ENCODE data around the gene CFAP97D2. TPM values are rescaled to one million over a fixed set of nuclear protein-coding genes. Genes with fewer than 3 reads are reported as not detected.
"Not testable (repeated sequence)": the region's sequence is repeated elsewhere in the genome, so short reads cannot be mapped to it uniquely, and the experiment has no call there.

CFAP97D2 gene
- total and polyA plus RNA-seq, 2 donors (not counting 3 experiments of a cell fraction or from before 2014, with no cell fraction given), result not detected

DNA sequence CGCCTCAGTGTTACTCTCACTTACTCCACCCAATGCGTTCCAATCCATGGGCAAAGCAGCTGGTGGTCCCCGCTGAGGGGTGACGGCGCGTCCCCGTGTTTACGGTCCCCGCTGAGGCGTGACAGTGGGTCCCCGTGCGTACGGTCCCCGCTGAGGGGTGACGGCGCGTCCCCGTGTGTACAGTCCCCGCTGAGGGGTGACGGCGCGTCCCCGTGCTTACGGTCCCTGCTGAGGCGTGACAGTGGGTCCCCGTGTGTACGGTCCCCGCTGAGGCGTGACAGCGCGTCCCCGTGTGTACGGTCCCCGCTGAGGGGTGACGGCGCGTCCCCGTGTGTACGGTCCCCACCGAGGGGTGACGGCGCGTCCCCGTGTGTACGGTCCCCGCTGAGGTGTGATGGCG lies 19.5 kb downstream of the CFAP97D2 start:
- no peak overlapping the region for H3K9ac ChIP-seq (replicated peaks; ENCODE audit: extremely low read depth, insufficient read depth, low read length)
- no TSS peak for BruUV-seq (replicated peaks)
- H3K9me3 ChIP-seq (replicated peaks; ENCODE audit: control insufficient read depth, insufficient read depth, low read length), result no peaks in the 10 kb centered on the region
- H4K20me1 ChIP-seq (replicated peaks; ENCODE audit: control insufficient read depth, extremely low read depth, insufficient read depth, low read length), result no peaks in the 10 kb centered on the region
- intact Hi-C loops (cut with micrococcal nuclease) (no loop called here), dilution Hi-C loops (cut with MboI; ENCODE audit: extremely low pct_ligation_motif_present, low sequenced_read_pairs) (no loop called here)
- H3K36me3 ChIP-seq (ENCODE audit: control insufficient read depth in 2 of 2, extremely low read depth in 1 of 2, insufficient read depth in 2 of 2, low read length in 2 of 2), result no peaks in the 10 kb centered on the region
- no peaks in the 10 kb centered on the region for H3K79me2 ChIP-seq (ENCODE audit: control insufficient read depth, insufficient read depth, low read length)
- no peak for DNase-seq (ENCODE audit: low read depth, low spot score)
- H2AFZ ChIP-seq (ENCODE audit: low read depth, low read length), result no peak overlapping the region
- H3K4me2 ChIP-seq (ENCODE audit: insufficient read depth, low read length), result no peak overlapping the region
- POLR2A ChIA-PET, result no interaction called here
- H3K4me3 ChIP-seq (replicated peaks in 1 of 3; ENCODE audit: insufficient read depth in 1 of 3, low read depth in 1 of 3, low read length in 3 of 3), result no peak overlapping the region
- CTCF ChIA-PET, result no interaction called here
- H3K27ac ChIP-seq (ENCODE audit: insufficient read depth, low read depth, low read length), result no peak overlapping the region
- no peaks in the 10 kb centered on the region for H3K9me1 ChIP-seq (replicated peaks; ENCODE audit: control insufficient read depth, extremely low read depth, insufficient read depth, low read length)
- TF ChIP-seq CTCF (IDR thresholded peaks at IDR 0.05; ENCODE audit: extremely low read depth in 1 of 2, insufficient read depth in 1 of 2, low read depth in 1 of 2, low read length in 2 of 2) (no peak), FOS (IDR thresholded peaks at IDR 0.05; ENCODE audit: borderline replicate concordance, insufficient read depth, low read length) (no peak), MAX (IDR thresholded peaks at IDR 0.05; ENCODE audit: insufficient read depth, insufficient read length) (no peak), JUN (IDR thresholded peaks at IDR 0.05; ENCODE audit: borderline replicate concordance, insufficient read depth, insufficient read length, low read depth) (no peak)
- H3K27me3 ChIP-seq (ENCODE audit: control insufficient read depth in 2 of 2, insufficient read depth in 2 of 2, low read length in 2 of 2), result peaks cover 18 to 33% of the 10 kb centered on the region in 2 experiments
- no peaks in the 10 kb centered on the region for H3K4me1 ChIP-seq (ENCODE audit: control insufficient read depth, extremely low read depth, insufficient read depth, low read length)
- no peak for FAIRE-seq

DNA sequence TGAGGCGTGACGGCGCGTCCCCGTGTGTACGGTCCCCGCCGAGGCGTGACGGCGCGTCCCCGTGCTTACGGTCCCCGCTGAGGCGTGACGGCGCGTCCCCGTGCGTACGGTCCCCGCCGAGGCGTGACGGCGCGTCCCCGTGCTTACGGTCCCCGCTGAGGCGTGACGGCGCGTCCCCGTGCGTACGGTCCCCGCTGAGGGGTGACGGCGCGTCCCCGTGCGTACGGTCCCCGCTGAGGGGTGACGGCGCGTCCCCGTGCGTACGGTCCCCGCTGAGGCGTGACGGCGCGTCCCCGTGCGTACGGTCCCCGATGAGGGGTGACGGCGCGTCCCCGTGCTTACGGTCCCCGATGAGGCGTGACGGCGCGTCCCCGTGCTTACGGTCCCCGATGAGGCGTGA lies 20.5 kb downstream of the CFAP97D2 start:
- H2AFZ ChIP-seq (ENCODE audit: low read depth, low read length); H4K20me1 ChIP-seq (replicated peaks; ENCODE audit: control insufficient read depth, extremely low read depth, insufficient read depth, low read length); FAIRE-seq; BruUV-seq (replicated peaks); POLR2A ChIA-PET; H3K9ac ChIP-seq (replicated peaks; ENCODE audit: extremely low read depth, insufficient read depth, low read length); H3K4me1 ChIP-seq (ENCODE audit: control insufficient read depth, extremely low read depth, insufficient read depth, low read length); H3K9me3 ChIP-seq (replicated peaks; ENCODE audit: control insufficient read depth, insufficient read depth, low read length); H3K27ac ChIP-seq (ENCODE audit: insufficient read depth, low read depth, low read length); intact Hi-C loops (cut with micrococcal nuclease); H3K36me3 ChIP-seq (ENCODE audit: control insufficient read depth in 2 of 2, extremely low read depth in 1 of 2, insufficient read depth in 2 of 2, low read length in 2 of 2); CTCF ChIA-PET; H3K79me2 ChIP-seq (ENCODE audit: control insufficient read depth, insufficient read depth, low read length); H3K9me1 ChIP-seq (replicated peaks; ENCODE audit: control insufficient read depth, extremely low read depth, insufficient read depth, low read length); DNase-seq (ENCODE audit: low read depth, low spot score); dilution Hi-C loops (cut with MboI; ENCODE audit: extremely low pct_ligation_motif_present, low sequenced_read_pairs); H3K4me3 ChIP-seq (replicated peaks in 1 of 3; ENCODE audit: insufficient read depth in 1 of 3, low read depth in 1 of 3, low read length in 3 of 3); H3K4me2 ChIP-seq (ENCODE audit: insufficient read depth, low read length): not testable (repeated sequence)
- H3K27me3 ChIP-seq (ENCODE audit: control insufficient read depth in 2 of 2, insufficient read depth in 2 of 2, low read length in 2 of 2), result peaks cover 23 to 40% of the 10 kb centered on the region in 2 experiments

Measured in endothelial cell of umbilical vein (primary cell).